Neuronal stem cell (in vitro differentiated cells): ENCODE data around the gene DTWD1.

ENCODE experiments used
- DNase-seq: peaks from one replicate; pipeline ENCODE4 v3.0.0-alpha.2; 2013; ENCODE audit warnings: low spot score
- H2AFZ ChIP-seq: one replicate; pipeline ENCODE4 v1.6.1; 2013; ENCODE audit warnings: mild to moderate bottlenecking, low read length, inconsistent platforms
- H2AK5ac ChIP-seq: 2 replicates; pipeline ENCODE4 v1.6.1; 2013; ENCODE audit warnings: low read depth, mild to moderate bottlenecking, inconsistent platforms, low read length, moderate library complexity, mixed read lengths
- H2BK120ac ChIP-seq: 2 replicates; pipeline ENCODE4 v1.6.1; 2013; ENCODE audit warnings: low read depth, mild to moderate bottlenecking, inconsistent platforms, low read length, moderate library complexity, mixed read lengths
- H2BK12ac ChIP-seq: one replicate; pipeline ENCODE4 v1.6.1; 2013; ENCODE audit warnings: low read length, inconsistent platforms
- H2BK15ac ChIP-seq: 2 replicates; pipeline ENCODE4 v1.6.1; 2013; ENCODE audit warnings: mild to moderate bottlenecking, low read length, inconsistent platforms, mixed read lengths
- H2BK5ac ChIP-seq: one replicate; pipeline ENCODE4 v1.6.1; 2013; ENCODE audit warnings: inconsistent platforms, mild to moderate bottlenecking, low read length, moderate library complexity
- H3K14ac ChIP-seq: one replicate; pipeline ENCODE4 v1.6.1; 2013; ENCODE audit warnings: low read length, inconsistent platforms
- H3K18ac ChIP-seq: 2 replicates; pipeline ENCODE4 v1.6.1; 2013; ENCODE audit warnings: low read length, inconsistent platforms
- H3K23ac ChIP-seq: 2 replicates; pipeline ENCODE4 v1.6.1; 2013; ENCODE audit warnings: low read depth, mild to moderate bottlenecking, mixed read lengths, low read length, inconsistent platforms; ENCODE audit not compliant: poor library complexity
- H3K27ac ChIP-seq: replicated peaks from 3 replicates; pipeline ENCODE4 v1.5.1; 2013; ENCODE audit warnings: low read length, inconsistent platforms
- H3K27me3 ChIP-seq, 3 experiments: 2 replicates each; pipeline ENCODE4 v1.6.1; 2013; ENCODE audit warnings: low read length in 3 of 3, mild to moderate bottlenecking in 2 of 3, inconsistent platforms in 1 of 3, low read depth in 1 of 3, mixed read lengths in 1 of 3, moderate library complexity in 1 of 3; ENCODE audit not compliant: control insufficient read depth in 3 of 3, insufficient read depth in 3 of 3
- H3K36me3 ChIP-seq, 2 donors: replicated peaks in 1 of 2; 2 replicates each; pipeline ENCODE4 v1.6.1; 2013; ENCODE audit warnings: low read length in 2 of 2; ENCODE audit not compliant: control insufficient read depth in 2 of 2, insufficient read depth in 2 of 2
- H3K4ac ChIP-seq: 2 replicates; pipeline ENCODE4 v1.6.1; 2013; ENCODE audit warnings: inconsistent platforms, mild to moderate bottlenecking, low read length, moderate library complexity
- H3K4me1 ChIP-seq, 2 donors: 1 replicate in 1 of 2; 2 replicates in 1 of 2; pipeline ENCODE4 v1.6.1; 2013; ENCODE audit warnings: low read length in 2 of 2, low read depth in 1 of 2; ENCODE audit not compliant: control insufficient read depth in 2 of 2, insufficient read depth in 1 of 2
- H3K4me2 ChIP-seq: one replicate; pipeline ENCODE4 v1.6.1; 2013; ENCODE audit warnings: mild to moderate bottlenecking, low read length, inconsistent platforms; ENCODE audit not compliant: insufficient read depth, poor library complexity, severe bottlenecking
- H3K4me3 ChIP-seq, 2 donors: 2 replicates each; pipeline ENCODE4 v1.5.1; 2013; ENCODE audit warnings: low read length in 2 of 2, mild to moderate bottlenecking in 2 of 2, inconsistent platforms in 1 of 2, moderate library complexity in 1 of 2
- H3K79me1 ChIP-seq: one replicate; pipeline ENCODE4 v1.6.1; 2013; ENCODE audit warnings: low read depth, mild to moderate bottlenecking, inconsistent platforms, low read length, moderate library complexity
- H3K9ac ChIP-seq: one replicate; pipeline ENCODE4 v1.6.1; 2013; ENCODE audit warnings: mild to moderate bottlenecking, low read depth, low read length, inconsistent platforms; ENCODE audit not compliant: poor library complexity
- H3K9me3 ChIP-seq, 2 donors: replicated peaks in 1 of 2; 2 replicates each; pipeline versions ENCODE3 to v1.6.1; 2013; ENCODE audit warnings: low read length in 2 of 2, mild to moderate bottlenecking in 2 of 2, inconsistent platforms in 1 of 2, low read depth in 1 of 2, mixed read lengths in 1 of 2, moderate library complexity in 1 of 2; ENCODE audit not compliant: control insufficient read depth in 2 of 2, insufficient read depth in 1 of 2
- H4K8ac ChIP-seq: one replicate; pipeline ENCODE4 v1.6.1; 2013; ENCODE audit warnings: low read depth, mild to moderate bottlenecking, inconsistent platforms, low read length, moderate library complexity
- H4K91ac ChIP-seq: one replicate; pipeline ENCODE4 v1.6.1; 2013; ENCODE audit warnings: low read length, low read depth, mild to moderate bottlenecking, inconsistent platforms; ENCODE audit not compliant: poor library complexity
- WGBS, 2 donors: extraction: QIAGEN DNeasy Blood & Tissue Kit; methylation state at CpG; one replicate each; pipeline ENCODE4 v1.1.7; 2013; ENCODE audit warnings: missing lambda C conversion rate in 2 of 2, mixed read lengths in 1 of 2; ENCODE audit not compliant: insufficient read length in 2 of 2, insufficient replicate concordance in 1 of 2; ENCODE audit errors: extremely low coverage in 2 of 2; 5-methylcytosine and 5-hydroxymethylcytosine counted together

Gene DTWD1

GRCh38 chr15:49650676-49651075 lies 29.8 kb downstream of the DTWD1 start:
- no peak overlapping the region for H3K14ac ChIP-seq
- no peaks in the 10 kb centered on the region for H3K27me3 ChIP-seq
- no peak overlapping the region for H4K8ac ChIP-seq
- no peak overlapping the region for H3K4ac ChIP-seq
- H2BK5ac ChIP-seq: no peak overlapping the region
- H2BK120ac ChIP-seq: no peak overlapping the region
- WGBS, 2 donors: no CpG with 5 or more reads among the region's 2 CpGs
- peaks cover 0 to 10% of the 10 kb centered on the region in 2 donors for H3K36me3 ChIP-seq
- no peak overlapping the region for H3K23ac ChIP-seq
- H3K4me1 ChIP-seq: no peaks in the 10 kb centered on the region
- no peaks in the 10 kb centered on the region for H3K79me1 ChIP-seq
- no peak overlapping the region for H3K4me2 ChIP-seq
- no peak overlapping the region for H2AK5ac ChIP-seq
- H2BK12ac ChIP-seq: no peak overlapping the region
- H4K91ac ChIP-seq: no peak overlapping the region
- no peak overlapping the region for H3K9ac ChIP-seq
- no peak overlapping the region for H3K27ac ChIP-seq
- no peak overlapping the region for H3K4me3 ChIP-seq
- no peak overlapping the region for H3K18ac ChIP-seq
- H2BK15ac ChIP-seq: no peak overlapping the region
- H2AFZ ChIP-seq: no peak overlapping the region
- DNase-seq: no peak
- H3K9me3 ChIP-seq: peaks cover 5% of the 10 kb centered on the region in 2 donors

- no peaks in the 10 kb centered on the region for H3K27me3 ChIP-seq
- no peak overlapping the region for H2AFZ ChIP-seq
- H2BK5ac ChIP-seq: no peak overlapping the region
- H4K8ac ChIP-seq: no peak overlapping the region
- no peak for DNase-seq
- no peak overlapping the region for H3K4me2 ChIP-seq
- no peak overlapping the region for H3K9ac ChIP-seq
- H3K9me3 ChIP-seq: peaks cover 5% of the 10 kb centered on the region in 2 donors
- H3K27ac ChIP-seq: no peak overlapping the region
- H2AK5ac ChIP-seq: no peak overlapping the region
- H4K91ac ChIP-seq: no peak overlapping the region
- H3K18ac ChIP-seq: no peak overlapping the region
- no CpG with 5 or more reads among the region's 1 CpG for WGBS, 2 donors
- H3K4me1 ChIP-seq: no peaks in the 10 kb centered on the region
- no peak overlapping the region for H2BK120ac ChIP-seq
- no peak overlapping the region for H3K4ac ChIP-seq
- H3K79me1 ChIP-seq: no peaks in the 10 kb centered on the region
- H3K4me3 ChIP-seq: no peak overlapping the region
- H2BK15ac ChIP-seq: no peak overlapping the region
- no peak overlapping the region for H2BK12ac ChIP-seq
- H3K36me3 ChIP-seq: peaks cover 0 to 1% of the 10 kb centered on the region in 2 donors
- no peak overlapping the region for H3K23ac ChIP-seq
- H3K14ac ChIP-seq: no peak overlapping the region
These were observed 32.1 kb downstream of the DTWD1 start for GRCh38 chr15:49652922-49653321.

GRCh38 chr15:49656734-49657133 lies 35.9 kb downstream of the DTWD1 start:
- Histone ChIP-seq H3K4me1 (no peaks in the 10 kb centered on the region), H3K9me3 (peaks cover 5 to 7% of the 10 kb centered on the region in 2 donors), H2BK5ac (no peak overlapping the region), H3K4me3 (no peak overlapping the region), H3K9ac (no peak overlapping the region), H3K14ac (no peak overlapping the region), H3K18ac (no peak overlapping the region), H3K27me3 (no peaks in the 10 kb centered on the region), H4K91ac (no peak overlapping the region), H3K4ac (no peak overlapping the region), H3K27ac (no peak overlapping the region), H3K4me2 (no peak overlapping the region), H2AK5ac (no peak overlapping the region), H3K23ac (no peak overlapping the region), H2BK12ac (no peak overlapping the region), H2BK15ac (no peak overlapping the region), H2BK120ac (no peak overlapping the region), H2AFZ (no peak overlapping the region), H3K79me1 (no peaks in the 10 kb centered on the region), H4K8ac (no peak overlapping the region), H3K36me3 (peaks cover 0 to 1% of the 10 kb centered on the region in 2 donors)
- no peak for DNase-seq
- WGBS, 2 donors: 100% methylated on average over 1 of the region's 1 CpG; no CpG with 5 or more reads in 1 of the 2 donors

- DNase-seq: no peak
- no peaks in the 10 kb centered on the region for H3K27me3 ChIP-seq
- H2BK5ac ChIP-seq: no peak overlapping the region
- H3K18ac ChIP-seq: no peak overlapping the region
- WGBS, 2 donors: no CpG with 5 or more reads among the region's 1 CpG
- H3K79me1 ChIP-seq: no peaks in the 10 kb centered on the region
- no peak overlapping the region for H3K9ac ChIP-seq
- peaks cover 0 to 3% of the 10 kb centered on the region in 2 donors for H3K4me1 ChIP-seq
- H3K27ac ChIP-seq: no peak overlapping the region
- no peak overlapping the region for H3K4ac ChIP-seq
- H4K91ac ChIP-seq: no peak overlapping the region
- H4K8ac ChIP-seq: no peak overlapping the region
- no peak overlapping the region for H3K4me2 ChIP-seq
- H3K9me3 ChIP-seq: no peaks in the 10 kb centered on the region
- no peak overlapping the region for H3K14ac ChIP-seq
- no peak overlapping the region for H3K4me3 ChIP-seq
- H2BK12ac ChIP-seq: no peak overlapping the region
- H3K23ac ChIP-seq: no peak overlapping the region
- no peak overlapping the region for H2AK5ac ChIP-seq
- H2BK120ac ChIP-seq: no peak overlapping the region
- no peak overlapping the region for H2AFZ ChIP-seq
- no peak overlapping the region for H2BK15ac ChIP-seq
- no peaks in the 10 kb centered on the region for H3K36me3 ChIP-seq
These were observed 43.9 kb downstream of the DTWD1 start for GRCh38 chr15:49664716-49665115.
